ENCODE results near the gene CANX.

DNA sequence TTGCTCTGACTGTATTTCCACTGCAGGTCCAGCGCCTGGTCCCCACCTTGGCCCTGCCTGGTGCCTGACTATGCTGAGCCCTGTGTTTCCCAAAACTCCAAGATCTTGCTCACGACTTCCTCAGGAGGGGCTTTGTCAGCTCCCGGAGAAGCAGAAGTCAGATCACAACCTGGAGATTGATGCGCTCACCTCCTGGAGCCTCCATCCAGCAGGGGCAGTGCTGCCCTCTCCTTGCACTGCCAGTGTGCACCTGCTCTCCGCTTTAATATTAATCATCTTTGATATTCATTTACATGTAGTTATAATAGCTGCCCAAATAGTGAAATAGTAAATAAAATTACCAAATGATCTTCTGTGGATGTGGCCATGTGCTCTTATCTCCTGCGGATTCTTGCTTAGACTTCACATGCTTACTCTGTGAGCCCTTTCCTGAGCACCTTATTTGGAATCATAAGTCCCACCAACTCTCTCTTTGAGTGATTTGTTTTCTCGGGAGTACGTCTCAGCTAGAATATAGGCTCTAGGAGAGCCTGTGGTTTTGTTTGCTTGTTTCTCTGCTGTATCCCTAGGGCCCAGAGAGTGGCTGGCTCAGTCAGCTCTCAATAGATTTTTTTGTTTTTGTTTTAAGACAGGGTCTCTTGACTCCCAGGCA lies 51.2 kb downstream of the CANX start:
- TF ChIP-seq POLR2AphosphoS5 (IDR thresholded peaks at IDR 0.05; ENCODE audit: borderline replicate concordance, low read depth, low read length) (no peak), FOXP2 (optimal IDR thresholded peaks at IDR 0.05; ENCODE audit: control extremely low read depth, extremely low read length, insufficient read depth) (no peak), EZH2 (IDR thresholded peaks at IDR 0.05) (no peak)

Measured in SK-N-MC (cell line).